AG04449 (cell line): ENCODE results near the gene ARMC10.
"Not testable (repeated sequence)": the region's sequence is repeated elsewhere in the genome, so short reads cannot be mapped to it uniquely, and the experiment has no call there.

Experiments used
- CTCF ChIA-PET: fragments of 350-600 bp; formaldehyde crosslinking; extraction: SDS; loops from one replicate; lab custom pipeline; 2021; ENCODE audit warnings: antibody characterized with exemption; lab: Yijun Ruan, JAX
- POLR2A ChIA-PET: fragments of 400-600, 350-600 bp; formaldehyde crosslinking; extraction: SDS; loops from one replicate; lab custom pipeline; 2020; ENCODE audit warnings: antibody characterized with exemption, inconsistent platforms; lab: Yijun Ruan, JAX
- DNase-seq: peaks from one replicate; pipeline ENCODE4 v3.0.0-alpha.2; 2010; ENCODE audit warnings: low read depth, low spot score
- H3K4me3 ChIP-seq: 2 replicates; pipeline ENCODE4 v1.5.1; 2011; ENCODE audit warnings: low read depth, mild to moderate bottlenecking, control low read depth, low read length
- TF ChIP-seq, protein P1 (sequence below): IDR thresholded peaks from one replicate; pipeline ENCODE4 v1.5.1; 2011; ENCODE audit warnings: mild to moderate bottlenecking, moderate library complexity, low read length, control low read depth, inconsistent platforms; ENCODE audit not compliant: insufficient read depth; ENCODE audit errors: missing control alignments

Gene ARMC10

DNA sequence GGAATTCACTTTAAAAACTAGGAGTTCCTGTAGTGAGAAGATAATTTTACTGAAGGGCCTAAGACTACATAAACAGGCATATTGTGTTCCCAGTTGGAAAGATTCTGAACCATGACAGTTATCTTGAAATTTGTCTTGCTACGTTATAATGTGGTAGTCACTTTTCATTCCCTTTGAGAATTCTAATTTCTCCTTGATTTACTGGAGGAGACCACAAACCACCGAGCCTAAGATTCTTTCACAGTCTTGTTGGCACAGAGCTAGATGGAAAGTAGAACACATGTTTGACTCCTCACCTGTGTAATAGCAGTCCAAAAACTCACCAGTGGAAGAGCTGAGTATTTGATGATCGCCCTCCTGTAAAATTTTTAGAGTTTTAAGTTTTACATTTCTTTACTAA is 4.9 kb downstream of the ARMC10 start:
- ChIA-PET POLR2A (no interaction called here), CTCF (interaction anchor here (0.6 to 2.9 kb wide), 3 partner anchors 9 to 18 kb away, joined by 3 to 8 read pairs (median 7); no protein-coding TSS in a partner anchor)
- TF ChIP-seq, protein P1, sequence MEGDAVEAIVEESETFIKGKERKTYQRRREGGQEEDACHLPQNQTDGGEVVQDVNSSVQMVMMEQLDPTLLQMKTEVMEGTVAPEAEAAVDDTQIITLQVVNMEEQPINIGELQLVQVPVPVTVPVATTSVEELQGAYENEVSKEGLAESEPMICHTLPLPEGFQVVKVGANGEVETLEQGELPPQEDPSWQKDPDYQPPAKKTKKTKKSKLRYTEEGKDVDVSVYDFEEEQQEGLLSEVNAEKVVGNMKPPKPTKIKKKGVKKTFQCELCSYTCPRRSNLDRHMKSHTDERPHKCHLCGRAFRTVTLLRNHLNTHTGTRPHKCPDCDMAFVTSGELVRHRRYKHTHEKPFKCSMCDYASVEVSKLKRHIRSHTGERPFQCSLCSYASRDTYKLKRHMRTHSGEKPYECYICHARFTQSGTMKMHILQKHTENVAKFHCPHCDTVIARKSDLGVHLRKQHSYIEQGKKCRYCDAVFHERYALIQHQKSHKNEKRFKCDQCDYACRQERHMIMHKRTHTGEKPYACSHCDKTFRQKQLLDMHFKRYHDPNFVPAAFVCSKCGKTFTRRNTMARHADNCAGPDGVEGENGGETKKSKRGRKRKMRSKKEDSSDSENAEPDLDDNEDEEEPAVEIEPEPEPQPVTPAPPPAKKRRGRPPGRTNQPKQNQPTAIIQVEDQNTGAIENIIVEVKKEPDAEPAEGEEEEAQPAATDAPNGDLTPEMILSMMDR = no peak
- no peak overlapping the region for H3K4me3 ChIP-seq
- DNase-seq = no peak

DNA sequence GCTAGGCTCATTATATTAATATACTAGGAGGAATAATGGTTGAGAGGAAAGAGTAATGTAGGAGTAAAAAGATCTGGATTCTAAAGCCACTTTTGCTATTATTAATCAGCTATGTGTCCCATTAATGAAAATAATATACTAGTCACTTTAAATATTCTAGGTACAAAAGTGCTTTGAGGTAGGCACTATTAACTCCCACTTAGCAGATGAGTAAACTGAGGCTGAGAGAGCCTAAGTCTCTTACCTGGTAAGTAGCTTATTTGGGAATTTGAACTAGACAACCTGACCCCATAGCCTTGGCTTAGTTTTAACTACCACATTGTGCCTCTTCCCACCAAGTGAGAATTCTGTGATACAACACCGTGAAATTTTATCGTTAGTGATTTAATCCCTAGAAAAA is 6.0 kb downstream of the ARMC10 start:
- CTCF ChIA-PET = interaction anchor here (0.8 to 2.9 kb wide), 3 partner anchors 14 to 19 kb away, joined by 3 to 8 read pairs (median 7); no protein-coding TSS in a partner anchor
- TF ChIP-seq, protein P1 = no peak
- POLR2A ChIA-PET = no interaction called here
- no peak for DNase-seq
- no peak overlapping the region for H3K4me3 ChIP-seq

DNA sequence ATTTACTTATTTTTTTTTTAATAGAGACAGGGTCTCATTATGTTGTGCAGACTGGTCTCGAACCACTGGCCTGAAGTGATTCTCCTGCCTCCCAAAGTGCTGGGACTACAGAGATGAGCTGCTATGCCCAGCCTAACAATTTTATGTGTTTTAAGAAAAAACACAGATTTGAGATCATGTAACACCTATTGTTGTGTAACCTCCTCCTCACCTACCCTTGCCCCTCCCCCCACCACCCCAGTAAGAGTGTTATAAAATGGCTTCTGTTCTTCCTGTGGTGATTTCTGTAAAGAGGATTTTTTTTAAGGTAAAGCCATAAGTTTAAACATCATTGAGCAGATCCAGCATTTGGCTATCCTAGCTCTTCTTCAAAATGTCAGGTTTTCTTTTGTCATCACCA is 7.6 kb downstream of the ARMC10 start:
- CTCF ChIA-PET = no interaction called here
- H3K4me3 ChIP-seq = no peak overlapping the region
- TF ChIP-seq, protein P1 = no peak
- no peak for DNase-seq
- POLR2A ChIA-PET = no interaction called here

DNA sequence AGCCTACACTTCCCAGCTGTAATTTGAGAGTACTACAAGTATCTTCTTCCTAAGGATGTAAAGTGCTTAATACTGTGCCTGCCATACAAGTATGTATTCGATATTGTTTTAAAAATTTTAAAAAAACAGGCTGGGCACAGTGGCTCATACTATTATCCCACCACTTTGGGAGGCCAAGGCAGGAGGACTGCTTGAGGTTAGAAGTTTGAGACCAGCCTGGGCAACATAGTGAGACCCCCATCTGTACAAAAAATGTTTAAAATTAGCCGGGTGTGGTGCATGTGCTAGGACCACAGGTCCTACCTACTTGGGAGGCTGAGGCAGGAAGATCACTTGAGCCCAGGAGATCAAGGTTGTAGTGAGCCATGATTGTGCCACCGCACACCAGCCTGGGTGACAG is 8.3 kb downstream of the ARMC10 start:
- POLR2A ChIA-PET = no interaction called here
- TF ChIP-seq, protein P1 = no peak
- CTCF ChIA-PET = no interaction called here
- DNase-seq = no peak
- H3K4me3 ChIP-seq = no peak overlapping the region

DNA sequence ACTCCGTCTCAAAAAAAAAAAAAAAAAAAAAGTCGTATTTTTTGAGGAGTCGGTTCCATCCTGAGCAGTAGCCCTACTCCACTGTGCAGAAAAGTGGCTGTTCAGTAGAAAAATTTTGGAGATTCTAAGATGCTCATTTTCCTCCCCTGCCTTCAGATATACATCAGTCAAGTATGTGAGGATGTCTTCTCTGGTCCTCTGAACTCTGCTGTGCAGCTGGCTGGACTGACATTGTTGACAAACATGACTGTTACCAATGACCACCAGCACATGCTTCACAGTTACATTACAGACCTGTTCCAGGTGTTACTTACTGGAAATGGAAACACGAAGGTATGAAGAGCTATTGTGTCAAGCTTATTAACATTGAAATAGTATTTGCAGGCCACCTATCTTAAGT is 17.4 kb downstream of the ARMC10 start:
- DNase-seq, POLR2A ChIA-PET, H3K4me3 ChIP-seq: not testable (repeated sequence)
- CTCF ChIA-PET = interaction anchor here (0.8 to 3.2 kb wide), 2 partner anchors 17 to 28 kb away, joined by 3 to 12 read pairs; partner anchors contain the start of genes ARMC10 and FBXL13

DNA sequence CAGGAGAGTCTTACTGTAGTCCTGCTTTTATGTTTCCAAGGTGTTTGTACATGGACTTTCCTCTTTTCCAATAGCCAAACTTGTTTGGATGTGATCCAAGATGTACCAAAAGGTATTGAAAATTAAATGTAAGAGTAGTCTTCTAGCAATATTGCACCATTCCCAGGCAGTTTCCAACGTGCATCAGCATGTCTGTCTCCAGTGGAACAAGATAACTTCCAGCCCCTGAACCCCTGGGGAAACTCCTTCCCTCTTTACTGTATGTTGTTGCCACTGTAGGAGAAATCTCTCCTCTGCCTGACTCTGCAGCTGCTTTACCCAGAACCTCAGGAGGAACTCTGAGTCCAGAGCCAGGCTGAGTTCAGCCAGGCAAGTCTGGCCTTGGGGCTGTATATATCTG is 18.5 kb downstream of the ARMC10 start:
- ChIA-PET POLR2A (no interaction called here), CTCF (interaction anchor here (0.8 to 3.2 kb wide), 2 partner anchors 18 to 27 kb away, joined by 3 to 12 read pairs; partner anchors contain the start of genes ARMC10 and FBXL13)
- TF ChIP-seq, protein P1 = no peak

DNA sequence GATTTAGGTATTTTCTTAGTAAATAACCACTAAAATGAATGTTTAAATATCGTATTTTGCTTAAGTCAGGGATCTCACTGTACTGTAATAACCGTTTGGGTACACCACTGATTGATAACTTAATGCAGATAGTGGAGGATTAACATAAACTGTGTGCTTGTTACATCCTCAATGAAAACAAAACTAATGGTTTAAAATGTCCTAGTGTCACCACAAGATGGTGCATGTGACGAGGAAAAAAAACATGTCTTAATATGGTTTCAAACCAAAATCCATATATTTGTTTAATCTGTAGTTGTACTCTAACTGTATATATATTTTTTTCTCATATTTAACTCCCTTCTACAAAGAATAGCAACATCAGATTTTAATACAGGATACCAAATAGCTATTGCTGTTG is 19.2 kb downstream of the ARMC10 start:
- no peak for DNase-seq
- TF ChIP-seq, protein P1 = no peak
- POLR2A ChIA-PET = no interaction called here
- CTCF ChIA-PET = no interaction called here
- no peak overlapping the region for H3K4me3 ChIP-seq

More for the DNA sequence above, 18.5 kb downstream of the ARMC10 start:
- no peak for DNase-seq
- no peak overlapping the region for H3K4me3 ChIP-seq

DNA sequence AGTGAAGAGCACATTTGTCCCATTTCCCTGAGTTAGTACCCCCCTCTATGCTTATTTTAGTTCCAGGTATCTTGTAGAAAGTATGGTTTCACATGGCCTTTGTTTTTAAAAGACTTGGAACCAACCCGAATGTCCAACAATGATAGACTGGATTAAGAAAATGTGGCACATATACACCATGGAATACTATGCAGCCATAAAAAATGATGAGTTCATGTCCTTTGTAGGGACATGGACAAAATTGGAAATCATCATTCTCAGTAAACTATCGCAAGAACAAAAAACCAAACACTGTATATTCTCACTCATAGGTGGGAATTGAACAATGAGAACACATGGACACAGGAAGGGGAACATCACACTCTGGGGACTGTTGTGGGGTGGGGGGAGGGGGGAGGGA is 20.6 kb downstream of the ARMC10 start:
- H3K4me3 ChIP-seq, DNase-seq, CTCF ChIA-PET, POLR2A ChIA-PET: not testable (repeated sequence)
